OCI-LY3 (cell line): ENCODE results near the gene MYO16.

ENCODE experiments used
- CTCF ChIP-seq: fragments of 200-600, 300-600 bp; sonication (generic); IDR thresholded peaks from 2 replicates; pipeline ENCODE4 v1.5.1; 2014; ENCODE audit warnings: antibody characterized with exemption, low read length, low read depth
- EZH2phosphoT487 ChIP-seq: fragments of 200-600 bp; shearing (Covaris generic); IDR thresholded peaks from 2 replicates; pipeline ENCODE4 v1.6.1; 2018; ENCODE audit warnings: antibody characterized with exemption, mixed run types, low read depth

- no peak for TF ChIP-seq CTCF
- TF ChIP-seq EZH2phosphoT487: no peak
Measured at GRCh38 chr13:108656742-108657141, 27.3 kb downstream of the MYO16 start.
